GM12801 (cell line): Measurements from ENCODE around the gene SLC6A6.

Experiments used
- TF ChIP-seq, protein P1 (sequence below): IDR thresholded peaks from one replicate; pipeline ENCODE4 v1.5.1; 2011; ENCODE audit warnings: control low read depth; ENCODE audit not compliant: insufficient read length; ENCODE audit errors: extremely low read depth

Gene SLC6A6

DNA sequence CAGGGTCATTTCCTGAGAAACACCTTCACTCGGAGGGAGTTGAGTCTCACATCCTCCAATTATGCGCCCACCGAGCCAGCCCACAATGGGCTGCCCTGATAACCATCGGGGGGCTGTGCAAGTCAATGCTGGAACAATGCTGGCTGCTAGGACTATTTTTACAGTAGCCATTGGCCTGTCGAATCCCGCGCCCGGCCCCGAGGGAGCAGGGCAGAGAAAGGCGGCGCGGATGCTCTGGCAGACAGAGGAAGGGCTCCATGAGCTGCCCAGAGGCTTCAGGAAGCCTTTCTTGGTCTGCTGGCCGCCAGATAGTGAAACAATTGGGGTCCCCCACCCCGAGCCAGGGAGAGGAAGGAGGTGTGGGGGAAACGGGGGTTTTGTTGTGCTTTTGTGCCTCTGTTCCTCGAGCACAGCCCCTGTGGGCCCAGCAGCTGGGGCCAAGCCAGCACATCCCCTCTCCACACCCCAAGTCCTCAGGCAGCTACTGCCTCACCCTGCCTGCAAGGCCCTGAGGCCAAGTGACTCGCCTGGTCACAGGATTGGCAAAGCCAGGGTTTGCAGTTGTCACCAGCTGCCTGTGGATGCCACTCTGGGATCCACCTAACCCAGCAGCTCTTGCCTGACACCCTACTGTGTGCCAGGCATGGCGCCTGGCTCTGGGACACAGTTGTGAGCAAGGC lies 39.0 kb downstream of the SLC6A6 start:
- TF ChIP-seq, protein P1, sequence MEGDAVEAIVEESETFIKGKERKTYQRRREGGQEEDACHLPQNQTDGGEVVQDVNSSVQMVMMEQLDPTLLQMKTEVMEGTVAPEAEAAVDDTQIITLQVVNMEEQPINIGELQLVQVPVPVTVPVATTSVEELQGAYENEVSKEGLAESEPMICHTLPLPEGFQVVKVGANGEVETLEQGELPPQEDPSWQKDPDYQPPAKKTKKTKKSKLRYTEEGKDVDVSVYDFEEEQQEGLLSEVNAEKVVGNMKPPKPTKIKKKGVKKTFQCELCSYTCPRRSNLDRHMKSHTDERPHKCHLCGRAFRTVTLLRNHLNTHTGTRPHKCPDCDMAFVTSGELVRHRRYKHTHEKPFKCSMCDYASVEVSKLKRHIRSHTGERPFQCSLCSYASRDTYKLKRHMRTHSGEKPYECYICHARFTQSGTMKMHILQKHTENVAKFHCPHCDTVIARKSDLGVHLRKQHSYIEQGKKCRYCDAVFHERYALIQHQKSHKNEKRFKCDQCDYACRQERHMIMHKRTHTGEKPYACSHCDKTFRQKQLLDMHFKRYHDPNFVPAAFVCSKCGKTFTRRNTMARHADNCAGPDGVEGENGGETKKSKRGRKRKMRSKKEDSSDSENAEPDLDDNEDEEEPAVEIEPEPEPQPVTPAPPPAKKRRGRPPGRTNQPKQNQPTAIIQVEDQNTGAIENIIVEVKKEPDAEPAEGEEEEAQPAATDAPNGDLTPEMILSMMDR: no peak

- TF ChIP-seq, protein P1: no peak
These were observed 39.5 kb downstream of the SLC6A6 start for GRCh38 chr3:14441920-14442300.

DNA sequence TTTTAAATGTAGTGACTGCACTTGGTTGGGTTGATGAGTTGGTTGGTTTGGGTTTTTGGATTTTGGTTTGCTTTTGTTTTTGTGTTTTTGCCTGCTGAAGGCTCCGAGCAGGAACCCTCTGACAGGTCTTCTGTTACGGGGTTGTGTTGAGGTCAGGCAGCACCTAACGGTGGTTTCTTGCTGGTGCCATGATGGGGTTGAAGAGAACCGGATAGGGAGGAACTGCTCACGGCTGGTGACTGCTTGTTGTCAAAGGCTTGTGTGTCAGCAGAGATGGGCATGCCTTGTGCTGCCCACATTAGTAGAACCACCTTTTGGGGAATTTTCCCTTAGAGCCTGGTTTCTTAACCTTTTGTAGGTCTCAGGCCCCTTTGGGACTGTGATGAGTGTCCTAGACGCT lies 42.0 kb downstream of the SLC6A6 start:
- TF ChIP-seq, protein P1: no peak

DNA sequence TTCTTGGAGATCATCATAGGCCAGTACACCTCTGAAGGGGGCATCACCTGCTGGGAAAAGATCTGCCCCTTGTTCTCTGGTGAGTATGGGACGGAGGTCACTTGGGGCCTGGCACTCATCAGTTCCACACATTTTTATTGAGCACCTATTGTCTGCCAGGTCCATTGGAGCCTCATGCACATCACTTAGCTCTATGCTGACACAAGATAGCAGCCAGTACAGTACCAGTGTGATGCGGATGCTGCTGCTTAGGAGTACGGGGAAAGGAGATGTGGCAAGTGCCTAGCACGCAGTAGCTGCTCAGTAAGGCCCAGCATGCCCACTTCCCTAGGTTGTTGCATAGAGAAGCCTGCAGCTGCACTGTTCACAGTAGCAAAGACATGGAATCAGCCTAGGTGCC lies 43.4 kb downstream of the SLC6A6 start:
- TF ChIP-seq, protein P1: no peak

DNA sequence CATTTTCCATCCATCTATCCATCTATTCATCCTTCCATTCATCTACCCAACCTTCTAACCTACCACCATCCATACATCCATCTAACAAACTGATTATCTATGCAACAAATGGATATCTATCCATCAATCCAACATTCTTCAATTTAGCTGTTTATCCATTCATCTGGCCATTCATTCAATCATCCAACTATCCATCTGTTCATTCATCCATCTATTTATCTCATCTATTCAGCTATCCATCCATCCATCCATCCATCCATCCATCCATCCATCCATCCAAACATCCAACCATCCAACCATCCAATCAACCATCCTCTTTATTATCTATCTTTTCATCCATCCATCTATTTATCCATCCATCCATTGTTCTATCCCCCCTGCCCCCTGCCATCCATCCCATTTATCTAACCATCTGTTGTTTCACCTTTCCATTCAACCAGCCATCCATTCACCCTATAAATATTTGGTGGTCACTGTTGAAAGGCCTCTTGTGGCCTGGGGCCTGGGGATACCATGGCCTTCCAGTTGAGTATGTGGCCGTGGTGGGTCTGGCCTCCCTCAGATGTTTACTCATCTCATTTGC lies 44.7 kb downstream of the SLC6A6 start:
- TF ChIP-seq, protein P1: no peak

DNA sequence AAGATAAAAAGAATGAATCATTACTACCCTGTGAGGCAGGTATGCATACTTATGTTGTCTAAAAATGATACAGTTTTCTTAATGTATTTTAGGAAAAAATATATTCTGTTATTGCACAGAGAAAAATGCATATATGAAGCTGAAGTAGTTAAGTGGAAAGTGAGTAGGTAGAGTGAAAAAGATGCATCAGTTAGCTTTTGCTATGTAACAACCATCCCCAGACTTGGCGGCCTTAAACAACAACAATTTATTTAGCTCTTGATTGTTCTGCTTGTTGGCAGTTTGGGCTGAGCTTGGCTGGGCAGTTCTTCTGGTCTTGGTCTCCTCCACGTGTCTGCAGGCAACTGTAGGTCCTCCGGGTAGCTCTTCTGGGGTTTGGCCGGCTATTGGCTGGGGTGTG lies 45.7 kb downstream of the SLC6A6 start:
- TF ChIP-seq, protein P1: no peak

GRCh38 chr3:14448756-14449727 lies 46.6 kb downstream of the SLC6A6 start:
- TF ChIP-seq, protein P1: no peak
